ENCODE results near the gene TBC1D5. TPM values are rescaled to one million over a fixed set of nuclear protein-coding genes. Genes with fewer than 3 reads are reported as not detected.

TBC1D5 gene
- total RNA-seq, 4 donors from 2014 or later: 51.9 to 66.8 (median 60.1) TPM

DNA sequence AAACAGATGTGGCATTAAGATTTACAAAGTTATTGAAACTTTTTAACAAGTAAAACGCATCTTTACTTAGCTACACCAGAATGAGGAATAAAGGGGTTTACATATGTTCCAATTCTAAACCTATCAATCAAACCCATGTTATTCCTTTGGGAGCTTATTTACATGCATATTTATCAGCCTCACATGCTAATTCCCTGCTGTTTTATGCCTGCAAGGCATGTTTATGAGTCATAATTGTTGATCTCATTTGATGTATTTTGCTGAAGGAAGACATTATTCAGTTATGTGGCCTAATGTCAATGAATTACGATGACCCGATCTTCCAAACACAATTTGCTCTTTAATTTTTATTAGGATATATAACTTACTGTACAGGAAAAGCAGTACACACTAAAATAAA, 272.9 kb downstream of the TBC1D5 start:
- intact Hi-C loops (cut with DNase I; ENCODE audit: low total_unique reads): loop anchor here (5.0 kb wide), 1 partner anchor 638 kb away; no protein-coding TSS in a partner anchor
- 35 to 45% methylated on average over 3 of the region's 3 CpGs for WGBS, 2 donors
- TF ChIP-seq, protein P1, sequence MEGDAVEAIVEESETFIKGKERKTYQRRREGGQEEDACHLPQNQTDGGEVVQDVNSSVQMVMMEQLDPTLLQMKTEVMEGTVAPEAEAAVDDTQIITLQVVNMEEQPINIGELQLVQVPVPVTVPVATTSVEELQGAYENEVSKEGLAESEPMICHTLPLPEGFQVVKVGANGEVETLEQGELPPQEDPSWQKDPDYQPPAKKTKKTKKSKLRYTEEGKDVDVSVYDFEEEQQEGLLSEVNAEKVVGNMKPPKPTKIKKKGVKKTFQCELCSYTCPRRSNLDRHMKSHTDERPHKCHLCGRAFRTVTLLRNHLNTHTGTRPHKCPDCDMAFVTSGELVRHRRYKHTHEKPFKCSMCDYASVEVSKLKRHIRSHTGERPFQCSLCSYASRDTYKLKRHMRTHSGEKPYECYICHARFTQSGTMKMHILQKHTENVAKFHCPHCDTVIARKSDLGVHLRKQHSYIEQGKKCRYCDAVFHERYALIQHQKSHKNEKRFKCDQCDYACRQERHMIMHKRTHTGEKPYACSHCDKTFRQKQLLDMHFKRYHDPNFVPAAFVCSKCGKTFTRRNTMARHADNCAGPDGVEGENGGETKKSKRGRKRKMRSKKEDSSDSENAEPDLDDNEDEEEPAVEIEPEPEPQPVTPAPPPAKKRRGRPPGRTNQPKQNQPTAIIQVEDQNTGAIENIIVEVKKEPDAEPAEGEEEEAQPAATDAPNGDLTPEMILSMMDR (IDR thresholded peaks at IDR 0.05): no peak
- no peak for TF ChIP-seq POLR2A (IDR thresholded peaks at IDR 0.05)
- no peak for DNase-seq (ENCODE audit: low spot score in 2 of 2)
- H3K4me3 ChIP-seq (ENCODE audit: low read depth, poor library complexity, severe bottlenecking): no peak overlapping the region

DNA sequence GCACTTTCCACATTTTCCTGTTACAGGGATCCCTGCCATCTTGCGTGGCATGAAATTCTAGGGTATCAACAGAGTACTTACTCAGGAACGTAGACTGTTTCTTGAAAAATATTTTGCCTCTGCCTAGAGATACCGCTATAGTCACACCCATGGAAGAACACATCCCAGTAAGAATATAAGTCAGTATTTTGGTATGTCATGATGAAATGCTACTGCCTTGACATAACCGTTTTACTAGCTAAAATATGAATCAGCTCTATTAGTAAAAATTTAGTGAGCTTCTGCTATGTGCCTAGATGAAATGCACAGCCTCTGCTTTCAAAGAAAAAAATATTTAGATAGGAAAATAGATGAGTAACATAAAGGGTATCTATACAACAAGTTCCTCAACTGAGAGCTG, 276.4 kb downstream of the TBC1D5 start:
- 95 to 96% methylated on average over 4 of the region's 4 CpGs for WGBS, 2 donors
- intact Hi-C loops (cut with DNase I; ENCODE audit: low total_unique reads): loop anchor here (5.0 kb wide), 1 partner anchor 641 kb away; no protein-coding TSS in a partner anchor
- no peak for DNase-seq (ENCODE audit: low spot score in 2 of 2)
- no peak overlapping the region for H3K4me3 ChIP-seq (ENCODE audit: low read depth, poor library complexity, severe bottlenecking)
- TF ChIP-seq, protein P1 (IDR thresholded peaks at IDR 0.05): no peak
- TF ChIP-seq POLR2A (IDR thresholded peaks at IDR 0.05): no peak

DNA sequence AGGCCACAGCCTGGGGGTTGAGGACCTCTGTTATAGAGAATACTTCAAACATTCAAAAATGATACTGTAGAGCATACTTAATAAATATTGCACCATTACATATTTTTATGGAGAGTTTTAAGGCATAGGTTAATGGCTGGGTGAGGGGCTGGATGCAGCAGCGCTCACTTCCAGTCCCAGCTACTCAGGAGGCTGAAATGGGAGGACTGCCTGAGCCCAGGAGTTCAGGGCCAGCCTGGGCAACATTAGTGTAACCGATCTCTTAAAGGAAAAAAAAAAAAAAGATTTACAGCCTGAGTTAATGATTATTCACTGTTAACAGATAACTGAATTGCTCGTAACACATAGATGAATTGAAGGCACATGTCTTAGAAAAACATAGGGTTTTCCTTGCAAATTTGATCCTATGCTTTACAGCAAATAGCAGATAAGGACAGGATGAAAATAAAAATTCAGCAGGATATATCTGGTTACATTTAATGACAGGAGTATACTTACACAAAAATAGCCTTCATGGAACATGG, 282.9 kb downstream of the TBC1D5 start:
- no peak for DNase-seq (ENCODE audit: low spot score in 2 of 2)
- no peak for TF ChIP-seq POLR2A (IDR thresholded peaks at IDR 0.05)
- TF ChIP-seq, protein P1 (IDR thresholded peaks at IDR 0.05): no peak
- 58 to 63% methylated on average over 3 of the region's 3 CpGs for WGBS, 2 donors
- H3K4me3 ChIP-seq (ENCODE audit: low read depth, poor library complexity, severe bottlenecking): no peak overlapping the region
- intact Hi-C loops (cut with DNase I; ENCODE audit: low total_unique reads): no loop called here

DNA sequence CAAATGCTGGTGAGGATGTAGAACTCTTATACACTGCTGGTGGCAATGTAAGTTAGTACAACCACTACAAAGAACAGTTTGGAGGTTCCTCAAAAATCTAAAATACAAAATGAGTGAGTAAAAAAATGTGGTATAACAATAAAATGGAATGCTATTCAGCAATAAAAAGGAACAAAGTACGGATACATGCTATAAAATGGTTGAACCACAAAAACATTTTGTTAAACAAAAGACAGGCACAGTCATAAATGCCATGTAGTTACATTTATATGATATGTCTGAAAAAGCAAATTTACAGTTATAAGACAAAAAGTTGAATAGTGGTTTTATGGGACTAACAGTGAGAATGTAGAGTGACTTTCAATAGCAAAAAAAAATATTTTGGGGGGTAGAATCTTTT, 285.8 kb downstream of the TBC1D5 start:
- WGBS, 2 donors: 95% methylated on average over 1 of the region's 1 CpG
- intact Hi-C loops (cut with DNase I; ENCODE audit: low total_unique reads): no loop called here
- TF ChIP-seq, protein P1 (IDR thresholded peaks at IDR 0.05): no peak
- TF ChIP-seq POLR2A (IDR thresholded peaks at IDR 0.05): no peak
- H3K4me3 ChIP-seq (ENCODE audit: low read depth, poor library complexity, severe bottlenecking): no peak overlapping the region
- DNase-seq (ENCODE audit: low spot score in 2 of 2): no peak

DNA sequence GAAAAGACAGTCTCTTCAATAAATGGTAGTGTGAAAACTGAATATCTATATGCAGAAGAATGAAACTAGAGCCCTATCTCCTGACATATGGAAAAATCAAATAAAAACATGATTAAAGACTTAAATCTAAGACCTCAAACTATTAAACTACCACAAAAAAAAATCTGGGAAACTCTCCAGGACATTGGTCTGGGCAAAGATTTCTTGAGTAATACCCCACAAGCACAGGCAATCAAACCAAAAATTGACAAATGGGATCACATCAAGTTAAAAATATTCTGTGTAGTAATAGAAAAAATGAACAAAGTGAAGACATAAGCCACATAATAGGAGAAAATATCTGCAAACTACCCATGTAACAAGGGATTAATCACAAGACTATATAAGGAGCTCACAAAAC, 286.4 kb downstream of the TBC1D5 start:
- no peak overlapping the region for H3K4me3 ChIP-seq (ENCODE audit: low read depth, poor library complexity, severe bottlenecking)
- no peak for TF ChIP-seq POLR2A (IDR thresholded peaks at IDR 0.05)
- TF ChIP-seq, protein P1 (IDR thresholded peaks at IDR 0.05): no peak
- DNase-seq (ENCODE audit: low spot score in 2 of 2): no peak
- intact Hi-C loops (cut with DNase I; ENCODE audit: low total_unique reads): no loop called here

DNA sequence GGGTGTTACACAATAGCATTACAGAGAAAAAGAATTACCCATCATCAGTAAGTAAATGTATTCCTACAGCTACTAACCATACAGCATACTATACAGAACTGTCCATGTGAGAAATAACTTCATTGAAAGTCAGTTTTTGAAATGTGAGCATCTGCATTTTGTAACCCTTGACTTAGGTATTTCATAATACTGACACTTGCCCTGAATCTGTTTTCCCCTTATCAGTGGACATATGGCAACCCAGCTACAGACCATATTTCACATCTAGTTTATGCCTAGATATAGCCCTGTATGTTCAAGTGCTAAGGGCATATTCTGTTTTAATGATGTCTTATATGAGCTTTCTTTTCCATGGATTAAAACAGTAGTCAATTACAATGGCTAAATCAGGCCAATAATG, 297.6 kb downstream of the TBC1D5 start:
- DNase-seq (ENCODE audit: low spot score in 2 of 2): no peak
- no peak for TF ChIP-seq POLR2A (IDR thresholded peaks at IDR 0.05)
- TF ChIP-seq, protein P1 (IDR thresholded peaks at IDR 0.05): no peak
- no peak overlapping the region for H3K4me3 ChIP-seq (ENCODE audit: low read depth, poor library complexity, severe bottlenecking)
- intact Hi-C loops (cut with DNase I; ENCODE audit: low total_unique reads): no loop called here
